GM19455 (cell line): ENCODE results near the gene ROCK1.
"Not testable (repeated sequence)": the region's sequence is repeated elsewhere in the genome, so short reads cannot be mapped to it uniquely, and the experiment has no call there.

ENCODE experiments used
- ATAC-seq: cut with Tn5 transposase; IDR thresholded peaks from one replicate; pipeline ENCODE4 v1.9.1; 2021; ENCODE audit not compliant: unreplicated experiment

The ROCK1 gene

DNA sequence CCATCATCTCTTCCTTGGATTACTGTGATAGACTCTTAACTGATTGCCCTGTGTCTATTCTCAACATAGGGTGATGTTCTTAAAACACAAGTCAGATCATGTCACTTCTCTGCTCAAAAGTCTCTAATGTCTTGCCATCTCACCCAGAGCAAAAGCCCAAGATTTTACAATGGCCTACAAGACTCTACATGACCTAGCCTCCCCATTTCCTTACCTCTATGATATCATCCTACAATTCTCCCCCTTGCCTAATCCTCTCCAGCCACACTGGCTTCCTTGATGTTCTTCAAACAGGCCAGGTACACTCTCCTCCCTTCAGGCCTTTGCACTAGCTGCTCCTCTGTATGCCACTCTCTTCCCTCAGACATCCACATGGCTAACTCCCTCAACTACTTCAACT lies 55.1 kb downstream of the ROCK1 start:
- ATAC-seq: no peak

DNA sequence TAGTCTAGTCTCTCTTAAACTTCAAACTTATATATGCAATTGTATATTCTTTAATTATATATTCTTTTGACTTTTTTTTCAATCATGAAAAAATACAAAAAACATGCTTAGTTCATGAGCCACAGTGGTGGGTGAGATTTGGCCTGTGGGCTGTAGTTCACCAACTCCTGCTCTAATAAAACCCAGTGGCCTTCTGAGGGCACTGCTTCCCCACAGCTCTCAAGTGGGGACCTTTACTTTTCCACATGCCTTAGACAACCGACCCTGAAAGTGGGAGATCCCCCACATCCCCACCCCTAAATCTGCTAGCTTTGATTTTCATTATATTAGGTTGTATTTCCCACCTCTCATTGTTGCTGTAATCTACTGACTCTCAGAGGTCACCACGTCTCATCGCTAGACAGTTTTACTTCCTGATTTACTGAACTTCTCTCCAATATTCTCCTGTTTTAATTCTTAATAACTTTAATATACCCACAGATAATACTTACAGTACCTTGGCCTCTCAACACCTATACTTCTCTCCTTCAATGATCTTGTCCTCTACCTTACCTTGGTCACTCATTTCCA lies 57.3 kb downstream of the ROCK1 start:
- ATAC-seq: no peak

DNA sequence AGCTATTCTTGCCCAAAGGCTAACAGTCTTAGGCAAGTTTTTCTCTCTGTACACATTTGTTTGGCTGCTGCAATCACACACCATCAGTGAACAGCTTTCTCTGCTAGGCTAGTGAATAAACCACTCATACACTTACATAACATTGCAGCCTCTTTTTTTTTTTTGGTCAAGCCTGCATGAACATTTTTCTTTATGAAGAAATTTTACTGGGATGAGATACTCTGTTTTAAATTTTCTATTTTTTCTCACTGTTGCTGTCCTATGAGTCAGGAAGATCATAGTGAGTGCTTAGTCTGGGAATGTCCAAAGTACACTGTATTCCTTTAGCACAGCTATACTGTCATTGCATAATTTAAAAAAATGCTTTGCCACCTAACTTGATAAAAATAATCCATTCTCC lies 58.5 kb downstream of the ROCK1 start:
- no peak for ATAC-seq

- ATAC-seq: no peak
These were observed 59.2 kb downstream of the ROCK1 start for GRCh38 chr18:21052385-21052784.

DNA sequence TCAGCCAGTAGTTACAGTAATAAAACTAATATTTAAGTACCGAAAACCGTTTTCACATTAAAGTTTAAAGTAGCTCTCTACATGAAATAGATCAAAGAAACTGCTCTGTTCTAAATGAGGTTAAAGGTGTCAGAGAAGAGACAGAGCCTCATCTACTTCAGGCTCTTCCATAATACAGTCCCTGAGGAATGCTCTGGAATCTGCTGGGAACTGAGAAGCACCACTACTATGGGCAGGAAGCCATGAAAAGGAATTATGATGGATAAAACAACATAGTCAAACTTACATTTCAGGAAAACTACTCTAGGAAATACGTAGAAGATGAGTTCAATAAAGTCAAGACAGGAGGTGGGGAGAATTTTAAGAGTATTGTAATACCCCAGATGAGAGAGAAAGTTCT lies 60.0 kb downstream of the ROCK1 start:
- ATAC-seq: no peak

GRCh38 chr18:21049306-21049705 lies 62.3 kb downstream of the ROCK1 start:
- no peak for ATAC-seq

- ATAC-seq: no peak
These were observed 64.5 kb downstream of the ROCK1 start for GRCh38 chr18:21047126-21047525.

- ATAC-seq: no peak
These were observed 71.1 kb downstream of the ROCK1 start for GRCh38 chr18:21040466-21040865.

GRCh38 chr18:21038201-21038600 lies 73.4 kb downstream of the ROCK1 start:
- ATAC-seq: no peak

- no peak for ATAC-seq
These were observed 79.8 kb downstream of the ROCK1 start for GRCh38 chr18:21031845-21032244.

GRCh38 chr18:21018257-21018656 lies 93.4 kb downstream of the ROCK1 start:
- not testable (repeated sequence) for ATAC-seq

- ATAC-seq: no peak
These were observed 99.3 kb downstream of the ROCK1 start for GRCh38 chr18:21012308-21012707.

- no peak for ATAC-seq
These were observed 106.9 kb downstream of the ROCK1 start for GRCh38 chr18:21004726-21005125.

GRCh38 chr18:21000667-21001066 lies 110.9 kb downstream of the ROCK1 start:
- ATAC-seq: no peak

GRCh38 chr18:20997371-20997770 lies 114.2 kb downstream of the ROCK1 start:
- ATAC-seq: no peak

DNA sequence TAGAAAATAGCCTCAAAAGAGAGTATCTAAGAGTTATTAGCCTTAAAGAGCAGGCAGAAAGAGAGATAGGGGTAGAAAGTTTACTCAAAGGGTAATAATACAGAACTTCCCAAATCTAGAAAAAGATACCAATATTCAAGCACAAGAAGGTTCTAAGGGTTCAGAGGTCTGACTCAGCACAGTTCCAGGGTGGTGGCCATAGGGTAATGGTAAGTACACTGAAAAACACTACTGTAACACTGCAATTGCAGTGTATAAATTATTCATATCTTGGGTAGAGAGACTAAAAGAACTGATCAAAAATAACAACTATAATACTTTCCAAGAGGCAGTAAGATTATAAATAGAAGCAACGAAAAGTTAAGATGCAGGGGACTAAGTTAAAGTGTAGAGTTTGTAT lies 115.2 kb downstream of the ROCK1 start:
- no peak for ATAC-seq

DNA sequence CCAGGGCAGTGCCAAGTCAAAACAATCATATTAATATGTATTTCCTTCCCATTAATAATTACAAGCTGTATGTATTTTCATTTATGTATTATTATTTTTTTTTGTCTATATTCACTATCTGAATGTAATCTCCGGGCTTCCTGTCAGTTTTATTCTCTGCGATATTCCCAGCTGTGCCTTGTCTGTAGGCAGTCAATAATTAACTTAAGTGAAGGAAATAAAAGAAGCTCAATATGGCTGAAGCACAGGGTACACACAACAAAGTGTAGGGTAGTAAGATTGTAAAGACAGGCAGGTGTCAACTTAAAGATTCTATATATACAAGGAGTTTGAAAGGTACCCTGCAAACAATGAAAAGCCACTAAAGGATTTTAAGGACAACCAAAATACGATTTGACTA lies 122.9 kb downstream of the ROCK1 start:
- no peak for ATAC-seq

DNA sequence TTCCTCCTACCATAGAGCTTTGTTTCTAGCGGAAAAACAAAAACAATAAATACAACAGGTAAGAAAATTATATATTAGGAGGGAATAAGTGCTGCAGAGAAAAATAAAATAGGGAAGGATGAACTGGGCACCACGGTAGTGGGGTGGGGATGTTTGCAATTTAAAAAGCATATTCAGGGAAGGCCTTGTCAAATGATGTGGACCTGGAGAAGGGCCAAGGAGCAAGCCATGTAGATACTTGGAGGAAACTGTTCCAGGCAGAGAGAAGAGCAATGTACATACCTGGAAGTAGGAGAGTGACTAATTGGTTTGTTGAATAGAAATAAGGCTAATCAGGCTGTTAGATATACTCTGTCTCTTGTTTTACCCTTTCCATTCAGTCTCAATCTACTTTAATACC lies 136.5 kb downstream of the ROCK1 start:
- no peak for ATAC-seq

DNA sequence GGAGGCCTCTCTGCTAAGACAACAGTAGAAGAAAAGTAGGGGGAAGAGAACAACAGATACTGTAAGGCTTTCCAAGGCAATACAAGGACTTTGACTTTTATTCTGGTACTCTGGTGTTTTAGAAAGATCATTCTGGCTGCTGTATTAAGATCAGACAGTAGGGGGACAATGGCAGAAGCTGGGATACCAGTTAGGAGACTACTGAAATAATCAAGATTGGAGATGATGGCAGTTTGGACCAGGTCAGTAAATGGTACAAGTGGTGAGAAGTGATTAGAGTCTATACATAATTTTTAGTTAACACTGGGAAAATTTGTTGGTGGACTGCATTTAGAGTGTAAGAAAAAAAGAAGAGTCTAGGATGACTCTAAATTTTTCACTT lies 139.7 kb downstream of the ROCK1 start:
- no peak for ATAC-seq

DNA sequence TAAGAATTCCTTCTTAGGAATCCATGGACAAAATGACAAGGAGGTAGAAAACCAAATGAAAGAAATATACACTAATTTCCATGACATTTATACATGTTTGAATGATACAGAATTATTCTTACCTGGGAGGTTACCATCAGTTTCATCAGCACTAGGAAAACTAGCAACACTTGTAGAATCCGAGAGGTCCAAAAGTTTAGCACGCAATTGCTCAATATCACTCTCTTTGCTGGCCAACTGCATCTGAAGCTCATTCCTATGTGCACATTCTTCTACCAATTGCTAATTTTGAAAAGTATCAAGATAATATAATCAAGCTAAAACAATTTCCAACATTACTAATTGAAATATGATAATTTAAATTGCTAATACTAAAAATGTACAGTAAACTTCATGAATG lies 144.8 kb downstream of the ROCK1 start:
- ATAC-seq: no peak

DNA sequence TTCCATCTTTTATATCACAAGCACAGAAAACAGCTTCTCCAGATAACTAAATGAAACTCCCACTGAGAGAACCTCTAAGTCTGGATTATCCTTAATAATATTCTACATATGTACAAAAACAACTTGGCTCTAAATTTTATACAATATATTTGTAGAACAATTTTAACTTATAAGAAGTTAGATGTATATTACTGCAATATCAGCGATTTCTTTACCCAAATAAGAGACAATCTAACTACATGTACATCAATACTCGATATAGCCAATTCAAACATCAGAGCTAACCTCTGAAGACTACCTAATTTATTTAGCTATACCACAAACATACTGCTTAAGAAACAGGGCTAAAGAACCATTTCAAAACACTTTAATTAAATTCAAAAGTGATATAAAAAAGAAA lies 148.6 kb downstream of the ROCK1 start:
- no peak for ATAC-seq

GRCh38 chr18:20960735-20961134 lies 150.9 kb downstream of the ROCK1 start:
- no peak for ATAC-seq

- not testable (repeated sequence) for ATAC-seq
These were observed 160.8 kb downstream of the ROCK1 start for GRCh38 chr18:20950827-20951226.
